GM21515 (cell line): Measurements from ENCODE around the gene MYBPC2.

ENCODE experiments used
- ATAC-seq: cut with Tn5 transposase; IDR thresholded peaks from one replicate; pipeline ENCODE4 v1.9.1; 2021; ENCODE audit not compliant: unreplicated experiment

MYBPC2 gene

GRCh38 chr19:50478901-50479715, 46.4 kb downstream of the MYBPC2 start:
- ATAC-seq, result no peak

- no peak for ATAC-seq
Observed at GRCh38 chr19:50479761-50480251, 47.1 kb downstream of the MYBPC2 start.

GRCh38 chr19:50480281-50481111, 47.8 kb downstream of the MYBPC2 start:
- ATAC-seq, result no peak

GRCh38 chr19:50481351-50482149, 48.9 kb downstream of the MYBPC2 start:
- no peak for ATAC-seq

GRCh38 chr19:50482271-50482855, 49.7 kb downstream of the MYBPC2 start:
- ATAC-seq, result no peak

- no peak for ATAC-seq
Observed at GRCh38 chr19:50482916-50483315, 50.2 kb downstream of the MYBPC2 start.

GRCh38 chr19:50485284-50485955, 52.7 kb downstream of the MYBPC2 start:
- no peak for ATAC-seq

GRCh38 chr19:50486823-50487515, 54.3 kb downstream of the MYBPC2 start:
- no peak for ATAC-seq

- ATAC-seq, result no peak
Observed at GRCh38 chr19:50488389-50489194, 55.9 kb downstream of the MYBPC2 start.

- no peak for ATAC-seq
Observed at GRCh38 chr19:50489461-50490011, 56.8 kb downstream of the MYBPC2 start.

GRCh38 chr19:50490411-50490811, 57.7 kb downstream of the MYBPC2 start:
- ATAC-seq, result no peak

- no peak for ATAC-seq
Observed at GRCh38 chr19:50490991-50491472, 58.3 kb downstream of the MYBPC2 start.

- no peak for ATAC-seq
Observed at GRCh38 chr19:50492303-50493052, 59.8 kb downstream of the MYBPC2 start.

GRCh38 chr19:50493171-50493570, 60.5 kb downstream of the MYBPC2 start:
- no peak for ATAC-seq

- ATAC-seq, result no peak
Observed at GRCh38 chr19:50494186-50495019, 61.7 kb downstream of the MYBPC2 start.

- no peak for ATAC-seq
Observed at GRCh38 chr19:50495020-50495531, 62.4 kb downstream of the MYBPC2 start.
